ENCODE results near the gene NPEPL1.
"Not testable (repeated sequence)": the region's sequence is repeated elsewhere in the genome, so short reads cannot be mapped to it uniquely, and the experiment has no call there.

The NPEPL1 gene

GRCh38 chr20:58745391-58745790 lies 52.8 kb downstream of the NPEPL1 start:
- DNase-seq, result no peak

GRCh38 chr20:58746620-58747019 lies 54.0 kb downstream of the NPEPL1 start:
- DNase-seq, result no peak

GRCh38 chr20:58747211-58747610 lies 54.6 kb downstream of the NPEPL1 start:
- DNase-seq, result no peak

GRCh38 chr20:58748618-58749017 lies 56.0 kb downstream of the NPEPL1 start:
- DNase-seq, result no peak

- DNase-seq, result no peak
Observed at GRCh38 chr20:58749098-58749769, 56.6 kb downstream of the NPEPL1 start.

- DNase-seq, result no peak
Observed at GRCh38 chr20:58749979-58750378, 57.4 kb downstream of the NPEPL1 start.

GRCh38 chr20:58750706-58751105 lies 58.1 kb downstream of the NPEPL1 start:
- DNase-seq, result not testable (repeated sequence)

GRCh38 chr20:58751979-58752378 lies 59.4 kb downstream of the NPEPL1 start:
- DNase-seq, result no peak

- DNase-seq, result no peak
Observed at GRCh38 chr20:58752565-58752964, 60.0 kb downstream of the NPEPL1 start.

- no peak for DNase-seq
Observed at GRCh38 chr20:58753267-58753921, 60.8 kb downstream of the NPEPL1 start.

GRCh38 chr20:58753922-58754551 lies 61.4 kb downstream of the NPEPL1 start:
- no peak for DNase-seq

GRCh38 chr20:58754584-58754983 lies 62.0 kb downstream of the NPEPL1 start:
- DNase-seq, result no peak

GRCh38 chr20:58755062-58755697 lies 62.6 kb downstream of the NPEPL1 start:
- DNase-seq, result no peak

GRCh38 chr20:58755766-58756449 lies 63.3 kb downstream of the NPEPL1 start:
- DNase-seq, result no peak

GRCh38 chr20:58756450-58756775 lies 63.8 kb downstream of the NPEPL1 start:
- no peak for DNase-seq

GRCh38 chr20:58757647-58758046 lies 65.0 kb downstream of the NPEPL1 start:
- not testable (repeated sequence) for DNase-seq

- no peak for DNase-seq
Observed at GRCh38 chr20:58759947-58760346, 67.3 kb downstream of the NPEPL1 start.

- no peak for DNase-seq
Observed at GRCh38 chr20:58760856-58761255, 68.3 kb downstream of the NPEPL1 start.

- no peak for DNase-seq
Observed at GRCh38 chr20:58762120-58762519, 69.5 kb downstream of the NPEPL1 start.

- DNase-seq, result no peak
Observed at GRCh38 chr20:58763076-58763475, 70.5 kb downstream of the NPEPL1 start.

All from activated effector memory CD4-positive, alpha-beta T cell treated with Interleukin-2 at 50 U/mL for 16 hours (primary cell).